Measurements from ENCODE around the gene SHKBP1.
"Not testable (repeated sequence)": the region's sequence is repeated elsewhere in the genome, so short reads cannot be mapped to it uniquely, and the experiment has no call there.

Gene SHKBP1

DNA sequence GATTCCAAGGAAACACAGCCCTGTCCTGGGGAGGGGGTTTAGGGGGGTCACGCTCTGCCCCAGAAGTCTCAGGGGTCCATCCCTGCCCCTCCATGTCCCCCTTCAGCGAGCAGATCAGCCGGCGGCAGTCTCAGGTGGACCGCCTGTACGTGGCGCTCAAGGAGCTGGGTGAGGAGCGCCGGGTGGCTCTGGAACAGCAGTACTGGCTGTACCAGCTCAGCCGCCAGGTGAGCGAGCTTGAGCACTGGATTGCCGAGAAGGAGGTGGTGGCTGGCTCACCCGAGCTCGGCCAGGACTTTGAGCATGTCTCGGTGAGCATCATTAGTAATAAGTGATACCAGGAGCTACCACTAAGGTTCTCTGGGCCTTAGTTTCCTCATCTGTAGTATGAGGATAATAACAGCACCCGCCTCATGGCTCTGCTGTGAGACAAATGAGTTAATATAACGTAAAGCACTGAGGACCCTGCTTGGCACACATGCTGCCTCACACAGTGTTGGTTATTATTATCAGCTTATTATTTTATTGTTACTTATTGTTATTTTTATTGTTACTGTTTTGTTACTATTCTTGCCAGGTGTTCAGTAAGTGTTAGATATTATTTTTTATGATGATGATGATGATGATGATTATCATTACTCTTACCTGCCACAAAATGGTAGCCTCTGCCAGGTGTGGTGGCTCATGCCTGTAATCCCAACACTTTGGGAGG, 20.5 kb upstream of the SHKBP1 start:
- DNase-seq, result no peak

DNA sequence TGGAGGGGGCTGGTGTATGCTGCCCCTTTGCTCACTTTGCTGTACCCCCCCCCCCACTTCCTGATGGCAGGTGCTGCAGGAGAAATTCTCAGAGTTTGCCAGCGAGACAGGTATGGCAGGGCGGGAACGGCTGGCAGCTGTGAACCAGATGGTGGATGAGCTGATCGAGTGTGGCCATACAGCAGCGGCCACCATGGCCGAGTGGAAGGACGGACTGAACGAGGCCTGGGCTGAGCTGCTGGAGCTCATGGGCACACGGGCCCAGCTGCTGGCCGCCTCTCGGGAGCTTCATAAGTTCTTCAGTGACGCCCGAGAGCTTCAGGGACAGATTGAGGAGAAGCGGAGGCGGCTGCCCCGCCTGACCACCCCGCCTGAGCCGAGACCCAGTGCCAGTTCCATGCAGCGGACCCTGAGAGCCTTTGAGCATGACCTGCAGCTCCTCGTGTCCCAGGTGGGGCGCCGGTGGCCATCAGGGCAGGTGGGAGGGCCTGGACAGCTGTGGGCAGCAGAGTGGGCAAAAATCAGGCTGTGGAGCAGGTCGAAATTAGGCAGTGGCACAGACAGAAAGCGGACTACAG, 19.6 kb upstream of the SHKBP1 start:
- DNase-seq, result no peak

DNA sequence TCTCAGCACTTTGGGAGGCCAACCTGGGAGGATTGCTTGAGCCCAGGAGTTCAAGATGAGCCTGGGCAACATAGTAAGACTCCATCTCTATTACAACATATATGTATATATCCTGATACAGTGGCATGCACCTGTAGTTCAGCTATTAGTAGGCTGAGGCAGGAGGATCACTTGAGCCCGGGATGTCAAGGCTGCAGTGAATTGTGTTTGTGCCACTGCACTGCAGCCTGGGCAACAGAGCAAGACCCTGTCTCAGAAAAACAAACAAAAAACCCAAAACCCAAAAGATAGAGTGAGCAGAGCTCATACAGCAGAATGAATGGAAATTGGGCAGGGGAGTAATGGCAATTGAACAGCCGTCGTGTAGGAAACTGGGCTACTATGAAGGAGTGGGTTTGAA, 17.3 kb upstream of the SHKBP1 start:
- no peak for DNase-seq

DNA sequence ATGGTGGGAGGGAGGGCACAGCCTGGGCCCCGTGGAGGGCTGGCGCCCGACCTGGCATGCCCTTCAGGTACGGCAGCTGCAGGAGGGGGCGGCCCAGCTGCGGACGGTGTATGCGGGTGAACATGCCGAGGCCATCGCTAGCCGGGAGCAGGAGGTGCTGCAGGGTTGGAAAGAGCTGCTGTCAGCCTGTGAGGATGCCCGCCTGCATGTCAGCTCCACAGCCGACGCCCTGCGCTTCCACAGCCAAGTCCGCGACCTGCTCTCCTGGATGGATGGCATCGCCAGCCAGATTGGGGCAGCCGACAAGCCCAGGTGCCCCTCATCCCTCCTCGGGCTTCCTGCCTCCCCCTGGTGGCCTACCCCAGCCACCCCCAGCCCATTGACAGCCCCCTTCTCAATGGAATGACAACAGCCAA, 16.6 kb upstream of the SHKBP1 start:
- no peak for DNase-seq

DNA sequence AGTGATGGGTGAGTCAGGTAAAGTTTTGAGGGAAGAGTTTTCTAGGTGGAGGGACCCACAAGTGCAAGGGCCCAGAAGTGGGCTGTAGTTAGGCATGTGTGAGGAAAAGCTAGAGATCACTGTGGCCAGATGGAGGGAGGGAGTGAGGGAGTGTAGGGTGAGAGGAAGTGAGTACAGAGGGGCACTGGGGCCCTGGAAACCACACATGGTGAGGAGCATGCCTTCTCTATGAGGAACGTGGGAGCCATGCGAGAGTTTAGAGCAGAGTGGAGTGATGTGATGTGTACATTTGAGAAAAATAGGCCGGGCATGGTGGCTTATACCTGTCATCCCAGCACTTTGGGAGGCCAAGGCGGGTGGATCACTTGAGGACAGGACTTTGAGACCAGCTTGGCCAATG, 14.7 kb upstream of the SHKBP1 start:
- no peak for DNase-seq

DNA sequence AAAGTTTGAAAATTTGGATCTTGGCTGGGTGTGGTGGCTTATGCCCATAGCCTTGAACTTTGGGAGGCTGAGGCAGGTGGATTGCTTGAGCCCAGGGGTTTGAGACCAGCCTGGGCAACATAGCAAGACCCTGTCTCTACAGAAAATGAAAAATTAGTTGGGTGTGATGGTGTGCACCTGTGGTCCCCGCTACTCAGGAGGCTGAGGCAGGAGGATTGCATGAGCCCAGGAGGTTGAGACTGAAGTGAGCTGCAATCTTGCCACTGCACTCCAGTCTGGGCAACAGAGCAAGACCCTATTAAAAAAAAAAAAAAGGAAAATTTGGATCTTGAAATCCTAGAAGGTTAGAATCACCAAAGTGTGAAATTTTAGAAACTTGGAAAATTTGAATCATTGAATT, 12.1 kb upstream of the SHKBP1 start:
- not testable (repeated sequence) for DNase-seq

DNA sequence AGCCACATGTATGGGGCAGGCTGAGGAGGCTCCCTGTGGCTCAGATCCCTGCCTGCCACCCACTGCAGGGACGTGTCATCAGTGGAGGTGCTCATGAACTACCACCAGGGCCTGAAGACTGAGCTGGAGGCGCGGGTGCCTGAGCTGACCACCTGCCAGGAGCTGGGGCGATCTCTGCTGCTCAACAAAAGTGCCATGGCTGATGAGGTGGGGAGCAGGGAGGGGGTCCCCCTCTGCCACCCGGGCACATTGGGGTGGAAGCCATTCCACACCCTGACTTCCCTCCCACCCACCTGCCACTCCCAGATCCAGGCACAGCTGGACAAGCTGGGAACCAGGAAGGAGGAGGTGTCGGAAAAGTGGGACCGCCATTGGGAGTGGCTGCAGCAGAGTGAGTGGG, 11.3 kb upstream of the SHKBP1 start:
- no peak for DNase-seq

DNA sequence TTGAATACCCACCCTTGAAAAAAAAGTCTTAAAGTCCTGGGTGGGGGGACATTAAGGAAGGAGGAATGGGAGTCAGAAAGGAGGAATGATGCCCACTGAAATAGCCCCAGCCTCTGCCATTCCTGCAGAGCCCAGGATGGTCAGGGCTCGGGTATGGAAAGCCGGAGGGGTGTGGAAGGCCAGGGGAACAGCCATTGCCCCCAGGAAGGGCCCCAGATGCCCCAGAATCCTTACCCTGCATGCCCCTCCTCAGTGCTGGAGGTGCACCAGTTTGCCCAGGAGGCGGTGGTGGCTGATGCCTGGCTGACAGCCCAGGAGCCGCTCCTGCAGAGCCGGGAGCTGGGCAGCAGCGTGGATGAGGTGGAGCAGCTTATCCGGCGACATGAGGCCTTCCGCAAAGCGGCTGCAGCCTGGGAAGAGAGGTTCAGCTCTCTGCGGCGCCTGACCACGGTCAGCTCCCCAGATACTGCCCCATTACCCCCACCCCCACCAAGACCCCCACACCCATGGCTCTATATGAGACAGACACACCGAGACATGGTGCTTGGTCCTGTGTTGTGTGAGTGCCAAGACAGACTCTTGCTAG, 10.7 kb upstream of the SHKBP1 start:
- DNase-seq, result no peak

DNA sequence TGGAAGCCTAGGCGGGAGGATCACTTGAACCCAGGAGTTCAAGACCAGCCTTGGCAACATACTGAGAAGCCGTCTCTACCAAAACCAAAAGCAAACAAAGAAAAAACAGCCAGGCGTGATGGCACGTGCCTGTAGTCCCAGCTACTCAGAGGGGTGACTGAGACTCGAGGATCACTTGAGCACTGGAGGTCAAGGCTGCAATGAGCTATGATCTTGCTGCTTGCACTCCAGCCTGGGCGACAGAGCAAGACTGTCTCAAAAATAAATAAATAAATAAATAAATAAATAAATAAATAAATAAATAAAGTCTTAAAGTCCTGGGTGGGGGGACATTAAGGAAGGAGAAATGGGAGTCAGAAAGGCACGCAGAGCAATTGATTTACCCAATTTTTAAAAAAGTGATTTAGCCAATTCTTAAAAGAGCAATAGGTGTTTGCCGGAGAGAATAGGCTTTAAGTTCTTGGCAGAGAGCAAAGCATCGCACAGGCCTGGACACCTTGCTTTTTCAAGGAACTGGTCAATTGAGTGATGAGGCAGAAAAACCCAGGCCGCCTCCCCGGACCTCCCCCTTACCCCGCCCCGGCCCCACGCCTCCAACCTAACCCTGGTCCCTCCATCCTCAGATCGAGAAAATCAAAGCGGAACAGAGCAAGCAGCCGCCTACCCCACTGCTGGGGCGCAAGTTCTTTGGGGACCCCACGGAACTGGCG, 9.5 kb upstream of the SHKBP1 start:
- DNase-seq, result no peak

DNA sequence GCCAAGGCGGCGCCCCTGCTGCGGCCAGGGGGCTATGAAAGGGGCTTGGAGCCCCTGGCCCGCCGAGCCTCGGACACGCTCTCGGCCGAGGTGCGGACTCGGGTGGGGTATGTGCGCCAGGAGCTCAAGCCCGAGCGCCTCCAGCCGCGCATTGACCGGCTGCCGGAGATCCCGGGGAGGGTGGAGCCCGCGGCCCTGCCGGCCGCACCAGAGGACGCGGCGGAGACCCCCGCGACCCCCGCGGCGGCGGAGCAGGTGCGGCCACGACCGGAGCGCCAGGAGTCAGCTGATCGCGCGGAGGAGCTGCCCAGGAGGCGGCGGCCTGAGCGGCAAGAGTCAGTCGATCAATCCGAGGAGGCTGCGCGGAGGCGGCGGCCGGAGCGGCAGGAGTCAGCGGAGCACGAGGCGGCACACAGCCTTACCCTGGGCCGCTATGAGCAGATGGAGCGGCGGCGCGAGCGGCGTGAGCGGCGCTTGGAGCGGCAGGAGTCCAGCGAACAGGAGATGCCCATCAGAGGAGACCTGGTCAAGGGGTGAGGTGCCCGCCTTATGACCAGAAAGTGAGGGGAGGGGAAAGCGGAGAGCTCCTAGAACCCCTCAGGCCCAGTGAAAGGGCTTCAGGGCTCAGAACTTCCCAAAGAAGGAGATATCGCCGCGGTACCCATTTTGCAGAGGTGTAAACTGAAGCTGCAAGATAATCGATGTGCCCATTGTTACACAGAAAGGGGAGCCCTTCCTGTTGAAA, 8.8 kb upstream of the SHKBP1 start:
- no peak for DNase-seq

DNA sequence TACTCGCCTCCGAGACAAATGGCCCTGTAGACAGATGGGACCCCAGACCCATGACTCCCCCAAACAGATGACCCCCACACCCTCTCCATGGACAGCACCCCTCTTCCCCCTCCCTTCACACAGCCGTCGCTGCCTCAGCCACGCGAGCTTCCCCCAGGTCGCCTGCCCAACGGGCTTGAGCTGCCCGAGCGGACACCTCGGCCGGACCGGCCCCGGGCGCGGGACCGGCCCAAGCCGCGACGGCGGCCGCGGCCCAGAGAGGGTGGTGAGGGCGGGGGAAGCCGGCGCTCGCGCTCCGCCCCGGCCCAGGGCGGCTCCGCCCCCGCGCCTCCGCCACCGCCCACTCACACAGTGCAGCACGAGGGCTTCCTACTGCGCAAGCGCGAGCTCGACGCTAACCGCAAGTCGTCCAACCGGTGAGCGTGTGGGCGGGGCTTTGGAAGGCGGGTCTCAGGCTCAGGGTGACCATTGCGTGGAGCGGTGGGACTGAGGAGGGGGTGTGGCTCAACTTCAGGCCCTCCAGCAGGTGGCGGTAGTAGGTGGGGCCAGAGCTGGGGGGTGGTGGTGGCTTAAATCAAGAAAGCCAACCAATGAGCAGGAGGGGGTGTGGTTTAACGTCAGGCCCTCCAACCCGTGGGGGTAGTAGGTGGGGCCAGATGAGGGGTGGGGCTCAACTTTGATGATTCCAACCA, 6.2 kb upstream of the SHKBP1 start:
- peak; percentile 98 for DNase-seq

DNA sequence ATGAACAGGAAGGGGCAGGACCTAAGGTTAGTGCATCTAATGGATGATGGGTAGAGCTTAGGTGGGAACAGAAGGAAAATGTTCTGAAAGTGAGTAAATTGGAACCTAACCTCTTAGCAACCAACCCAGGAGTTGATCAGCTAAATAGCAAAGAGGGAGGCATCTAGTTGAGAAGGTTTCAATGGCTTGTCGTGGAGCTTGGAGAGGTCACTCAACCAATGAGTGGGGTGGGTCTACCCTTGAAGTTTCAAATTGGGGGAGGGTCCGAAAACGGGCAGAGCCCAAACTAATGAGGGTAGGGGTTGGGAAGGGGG, 5.7 kb upstream of the SHKBP1 start:
- DNase-seq, result no peak

DNA sequence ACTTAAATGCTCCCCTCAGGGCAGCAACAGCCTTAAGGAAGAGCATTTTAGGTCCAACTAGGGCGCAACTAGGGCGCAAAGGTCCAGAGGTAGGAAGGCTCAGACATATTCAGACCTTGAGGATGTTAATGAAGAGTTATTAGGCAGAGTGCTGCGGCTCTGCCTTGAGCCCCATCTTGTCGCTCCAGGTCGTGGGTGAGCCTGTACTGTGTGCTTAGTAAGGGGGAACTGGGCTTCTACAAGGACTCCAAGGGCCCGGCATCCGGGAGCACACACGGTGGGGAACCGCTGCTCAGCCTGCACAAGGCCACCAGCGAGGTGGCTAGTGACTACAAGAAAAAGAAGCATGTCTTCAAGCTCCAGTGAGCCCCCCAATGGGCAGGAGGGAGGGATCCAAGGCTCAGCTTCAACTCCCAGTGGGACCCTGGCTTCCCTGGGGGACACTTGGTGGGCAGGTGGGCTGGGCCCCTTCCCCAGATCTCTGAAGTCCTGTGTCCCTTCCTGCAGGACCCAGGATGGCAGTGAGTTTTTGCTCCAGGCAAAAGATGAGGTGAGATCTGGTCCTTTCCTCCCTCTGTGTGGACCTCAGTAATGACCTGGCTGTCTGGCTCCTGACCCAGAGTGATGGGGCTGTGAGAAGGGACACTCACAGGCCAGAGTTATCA, 4.7 kb upstream of the SHKBP1 start:
- DNase-seq, result no peak

DNA sequence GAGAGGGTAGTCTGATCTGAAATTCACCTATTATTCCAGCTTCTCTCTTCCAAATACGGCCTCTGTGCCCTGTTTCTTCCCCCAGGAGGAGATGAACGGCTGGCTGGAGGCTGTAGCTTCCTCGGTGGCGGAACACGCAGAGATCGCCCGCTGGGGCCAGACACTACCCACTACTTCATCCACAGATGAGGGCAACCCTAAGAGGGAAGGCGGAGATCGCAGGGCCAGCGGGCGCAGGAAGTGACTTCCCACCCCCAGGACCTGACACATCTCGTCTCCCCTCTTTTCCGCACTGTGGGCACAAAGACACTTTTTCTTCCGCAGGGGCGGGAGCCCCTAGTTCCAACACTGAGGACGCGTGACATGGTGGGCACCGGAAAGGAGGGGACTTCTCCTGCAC, 1.3 kb upstream of the SHKBP1 start:
- no peak for DNase-seq

DNA sequence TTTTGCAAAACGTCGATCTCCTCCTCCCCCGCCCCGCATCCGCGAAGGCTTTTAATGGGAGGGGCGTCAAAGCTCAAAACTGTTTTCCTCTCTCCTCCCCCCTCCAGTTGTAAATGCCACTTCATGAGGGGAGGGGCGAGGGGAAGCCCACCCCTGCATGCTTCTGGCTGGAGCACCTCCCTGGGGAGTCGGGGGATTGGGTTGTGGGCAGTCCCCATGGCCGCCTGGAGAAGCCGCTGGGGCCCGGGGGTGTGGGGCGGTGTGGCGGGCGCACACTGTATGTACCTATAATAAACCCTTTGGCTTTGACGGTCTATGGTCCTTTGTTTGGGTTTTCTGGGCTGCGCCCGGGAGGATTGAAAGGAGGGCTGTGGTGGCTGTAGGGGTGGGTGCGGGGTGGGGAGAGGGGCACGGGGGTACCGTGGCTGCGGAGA, 505 bp upstream of the SHKBP1 start:
- no peak for DNase-seq

DNA sequence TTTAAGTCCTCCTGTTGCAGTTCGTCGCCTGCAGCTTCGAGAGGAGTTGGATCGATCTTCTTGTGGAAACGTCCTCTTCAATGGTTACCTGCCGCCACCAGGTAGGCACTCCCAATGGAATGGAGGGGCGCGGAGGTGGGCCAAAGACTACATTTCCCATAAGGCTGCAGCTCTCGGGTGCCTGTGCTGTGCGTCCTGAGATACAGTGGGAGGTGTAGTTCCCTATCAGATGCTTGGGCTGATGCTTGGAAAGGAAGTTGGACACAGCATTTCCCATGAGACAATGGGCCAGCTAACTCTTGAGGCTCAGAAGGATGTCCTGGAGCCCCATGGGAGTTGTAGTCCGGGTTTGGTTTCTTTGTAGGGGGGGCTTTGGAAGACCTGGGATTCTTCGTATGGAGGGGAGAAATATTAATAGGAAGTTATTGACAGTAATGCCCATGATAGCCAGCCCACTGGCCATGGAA, 1.8 kb downstream of the SHKBP1 start:
- DNase-seq, result no peak

DNA sequence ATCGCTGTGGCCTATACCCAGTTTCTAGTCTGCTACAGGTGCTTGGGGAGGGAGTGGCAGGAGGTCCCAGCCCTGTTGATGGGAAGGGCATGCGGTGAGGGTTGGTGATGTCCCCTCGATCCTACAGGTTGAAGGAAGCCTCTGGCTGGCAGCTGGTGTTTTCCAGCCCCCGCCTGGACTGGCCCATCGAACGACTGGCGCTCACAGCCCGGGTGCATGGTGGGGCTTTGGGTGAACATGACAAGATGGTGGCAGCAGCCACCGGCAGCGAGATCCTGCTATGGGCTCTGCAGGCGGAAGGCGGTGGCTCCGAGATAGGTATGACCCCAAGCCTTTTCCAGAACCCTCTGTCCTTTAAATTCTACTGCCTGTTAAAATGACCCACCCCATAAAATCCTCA, 3.9 kb downstream of the SHKBP1 start:
- no peak for DNase-seq

DNA sequence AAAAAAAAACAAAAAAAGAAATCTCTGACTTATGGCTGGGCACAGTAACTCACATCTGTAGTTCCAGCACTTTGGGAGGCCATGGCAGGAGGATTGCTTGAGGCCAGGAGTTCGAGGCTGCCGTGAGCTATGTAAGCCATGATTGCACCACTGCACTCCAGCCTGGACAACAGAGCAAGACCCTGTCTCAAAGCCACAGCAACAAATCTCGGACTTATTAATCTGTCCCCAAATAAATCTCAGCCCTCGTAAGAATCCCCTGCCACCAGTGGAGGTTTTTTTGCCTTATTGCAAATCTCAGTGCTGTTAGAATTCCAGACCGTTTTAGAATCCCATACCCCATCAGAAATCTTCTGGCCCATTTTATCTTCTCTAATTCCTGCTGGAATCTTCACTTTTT, 4.9 kb downstream of the SHKBP1 start:
- no peak for DNase-seq

DNA sequence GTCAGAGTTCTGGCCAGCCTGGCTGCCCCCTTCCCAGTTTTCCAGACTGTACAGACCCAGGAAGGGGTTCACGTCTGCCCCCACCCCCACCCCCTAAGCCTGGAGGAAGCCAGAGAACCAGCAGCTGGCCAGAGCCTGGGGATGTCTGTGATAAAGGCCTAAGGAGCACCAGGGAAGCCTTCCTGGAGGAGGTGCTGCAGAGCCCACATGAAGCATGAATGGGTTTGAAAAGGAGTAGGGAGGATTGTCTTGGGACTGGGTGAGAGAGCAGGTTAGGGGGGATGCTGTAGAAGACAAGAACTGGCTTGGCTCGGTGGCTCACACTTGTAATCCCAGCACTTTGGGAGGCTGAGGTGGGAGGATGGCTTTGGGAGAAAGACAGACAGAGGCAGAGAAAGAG, 5.8 kb downstream of the SHKBP1 start:
- DNase-seq, result no peak

DNA sequence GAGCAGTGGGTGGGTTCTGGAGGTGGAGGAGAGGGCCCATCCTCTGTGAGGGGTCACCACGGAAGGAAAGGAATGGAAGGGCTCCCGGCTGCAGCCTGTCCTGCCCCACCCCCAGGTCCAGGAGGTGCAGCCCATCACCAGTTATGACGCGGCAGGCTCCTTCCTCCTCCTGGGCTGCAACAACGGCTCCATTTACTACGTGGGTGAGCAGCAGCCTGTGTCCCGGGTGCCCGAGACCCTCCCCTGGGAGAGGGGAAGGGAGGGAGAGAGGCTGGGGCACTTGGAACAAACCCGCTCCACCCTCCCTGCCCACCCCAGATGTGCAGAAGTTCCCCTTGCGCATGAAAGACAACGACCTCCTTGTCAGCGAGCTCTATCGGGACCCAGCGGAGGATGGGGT, 6.6 kb downstream of the SHKBP1 start:
- DNase-seq, result no peak

DNA sequence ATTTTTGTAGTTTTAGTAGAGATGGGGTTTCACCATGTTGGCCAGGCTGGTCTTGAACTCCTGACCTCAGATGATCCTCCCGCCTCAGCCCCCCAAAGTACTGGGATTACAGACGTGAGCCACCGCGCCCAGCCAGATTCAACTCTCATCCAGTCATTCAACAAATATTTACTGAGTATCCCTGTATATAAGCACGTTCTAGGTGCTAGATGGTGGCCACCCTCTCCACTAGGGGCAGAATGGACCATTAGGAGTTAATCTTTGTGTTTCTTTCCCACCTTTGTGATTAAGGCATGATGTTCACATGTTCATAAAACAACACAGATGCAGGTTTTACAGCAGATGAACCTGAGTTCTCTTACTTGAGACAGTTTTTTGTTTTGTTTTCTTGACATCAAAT, 7.3 kb downstream of the SHKBP1 start:
- no peak for DNase-seq
